ENCODE measurements around the gene CD37.
"Not testable (repeated sequence)": the region's sequence is repeated elsewhere in the genome, so short reads cannot be mapped to it uniquely, and the experiment has no call there.

CD37 gene

DNA sequence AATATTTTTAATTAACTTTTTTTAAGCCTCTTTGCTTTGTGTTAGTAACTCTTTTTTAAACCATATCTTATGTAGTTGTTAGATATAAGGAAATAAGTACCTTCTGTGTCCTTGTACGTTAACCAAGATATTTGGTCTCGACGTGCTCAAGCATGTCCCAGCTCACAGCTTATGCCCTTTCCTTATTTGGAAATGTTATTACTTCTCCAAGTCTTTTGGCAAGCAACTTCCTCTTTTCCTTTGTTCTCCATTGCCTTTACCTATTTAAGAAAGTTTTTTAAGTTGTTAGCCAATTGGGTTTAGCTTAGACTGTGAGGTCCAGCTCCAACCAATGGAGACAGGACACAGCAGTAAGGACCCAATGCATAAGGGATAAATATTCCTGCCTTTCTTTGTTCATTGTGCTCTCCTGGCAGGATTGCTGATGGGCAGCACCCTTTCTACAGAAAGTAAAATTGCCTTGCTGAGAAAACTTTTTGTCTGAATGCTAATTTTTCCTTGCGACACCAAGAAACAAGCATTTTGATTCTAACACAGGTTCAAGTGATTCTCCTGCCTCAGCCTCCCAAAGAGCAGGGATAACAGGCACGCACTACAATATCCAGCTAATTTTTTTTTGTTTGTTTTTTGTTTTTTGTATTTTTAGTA, 33.6 kb downstream of the CD37 start:
- H3K4me3 ChIP-seq (ENCODE audit: low read depth, low read length), result no peak overlapping the region

DNA sequence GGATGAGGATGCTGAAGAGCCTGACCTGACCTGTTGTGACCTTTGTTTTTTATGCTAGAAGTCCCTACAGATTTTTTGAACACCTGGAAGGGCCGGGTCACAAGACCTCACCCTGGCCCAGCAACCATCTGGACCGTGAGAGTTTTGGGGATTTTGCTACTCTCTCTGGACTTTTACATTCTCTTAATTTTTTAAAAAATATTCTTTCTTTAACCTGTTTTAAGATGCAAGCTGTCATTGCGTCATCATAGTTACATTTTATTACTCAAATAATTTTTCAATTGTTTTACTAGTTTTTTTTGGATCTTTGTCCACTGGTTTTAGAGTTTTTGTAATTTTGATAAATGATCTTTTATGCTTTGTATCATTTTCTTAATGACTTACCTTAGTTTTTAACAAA, 36.0 kb downstream of the CD37 start:
- H3K4me3 ChIP-seq (ENCODE audit: low read depth, low read length), result no peak overlapping the region
- DNase-seq (ENCODE audit: low read depth), result no peak
- TF ChIP-seq, protein P1, sequence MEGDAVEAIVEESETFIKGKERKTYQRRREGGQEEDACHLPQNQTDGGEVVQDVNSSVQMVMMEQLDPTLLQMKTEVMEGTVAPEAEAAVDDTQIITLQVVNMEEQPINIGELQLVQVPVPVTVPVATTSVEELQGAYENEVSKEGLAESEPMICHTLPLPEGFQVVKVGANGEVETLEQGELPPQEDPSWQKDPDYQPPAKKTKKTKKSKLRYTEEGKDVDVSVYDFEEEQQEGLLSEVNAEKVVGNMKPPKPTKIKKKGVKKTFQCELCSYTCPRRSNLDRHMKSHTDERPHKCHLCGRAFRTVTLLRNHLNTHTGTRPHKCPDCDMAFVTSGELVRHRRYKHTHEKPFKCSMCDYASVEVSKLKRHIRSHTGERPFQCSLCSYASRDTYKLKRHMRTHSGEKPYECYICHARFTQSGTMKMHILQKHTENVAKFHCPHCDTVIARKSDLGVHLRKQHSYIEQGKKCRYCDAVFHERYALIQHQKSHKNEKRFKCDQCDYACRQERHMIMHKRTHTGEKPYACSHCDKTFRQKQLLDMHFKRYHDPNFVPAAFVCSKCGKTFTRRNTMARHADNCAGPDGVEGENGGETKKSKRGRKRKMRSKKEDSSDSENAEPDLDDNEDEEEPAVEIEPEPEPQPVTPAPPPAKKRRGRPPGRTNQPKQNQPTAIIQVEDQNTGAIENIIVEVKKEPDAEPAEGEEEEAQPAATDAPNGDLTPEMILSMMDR (IDR thresholded peaks at IDR 0.05; ENCODE audit: insufficient read depth, low read depth, low read length, missing control alignments), result no peak

More for the DNA sequence above, 33.6 kb downstream of the CD37 start:
- no peak for DNase-seq (ENCODE audit: low read depth)
- TF ChIP-seq, protein P1 (IDR thresholded peaks at IDR 0.05; ENCODE audit: insufficient read depth, low read depth, low read length, missing control alignments), result no peak

DNA sequence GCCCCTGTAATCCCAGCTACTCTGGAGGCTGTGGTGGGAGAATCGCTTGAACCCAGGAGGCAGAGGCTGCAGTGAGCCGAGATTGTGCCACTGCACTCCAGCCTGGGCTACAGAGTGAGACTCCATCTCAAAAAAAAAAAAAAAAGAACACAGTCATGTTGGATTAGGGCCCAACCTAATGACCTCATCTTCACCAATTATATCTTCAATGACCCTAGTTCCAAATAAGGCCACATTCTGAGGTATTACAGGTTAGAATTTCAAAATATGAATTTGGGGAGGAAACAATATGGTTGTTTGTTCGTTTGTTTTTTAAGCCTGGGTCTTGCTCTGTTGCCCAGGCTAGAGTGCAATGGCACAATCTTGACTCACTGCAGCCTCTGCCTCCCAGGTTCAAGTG, 38.0 kb downstream of the CD37 start:
- H3K4me3 ChIP-seq (ENCODE audit: low read depth, low read length); DNase-seq (ENCODE audit: low read depth): not testable (repeated sequence)

DNA sequence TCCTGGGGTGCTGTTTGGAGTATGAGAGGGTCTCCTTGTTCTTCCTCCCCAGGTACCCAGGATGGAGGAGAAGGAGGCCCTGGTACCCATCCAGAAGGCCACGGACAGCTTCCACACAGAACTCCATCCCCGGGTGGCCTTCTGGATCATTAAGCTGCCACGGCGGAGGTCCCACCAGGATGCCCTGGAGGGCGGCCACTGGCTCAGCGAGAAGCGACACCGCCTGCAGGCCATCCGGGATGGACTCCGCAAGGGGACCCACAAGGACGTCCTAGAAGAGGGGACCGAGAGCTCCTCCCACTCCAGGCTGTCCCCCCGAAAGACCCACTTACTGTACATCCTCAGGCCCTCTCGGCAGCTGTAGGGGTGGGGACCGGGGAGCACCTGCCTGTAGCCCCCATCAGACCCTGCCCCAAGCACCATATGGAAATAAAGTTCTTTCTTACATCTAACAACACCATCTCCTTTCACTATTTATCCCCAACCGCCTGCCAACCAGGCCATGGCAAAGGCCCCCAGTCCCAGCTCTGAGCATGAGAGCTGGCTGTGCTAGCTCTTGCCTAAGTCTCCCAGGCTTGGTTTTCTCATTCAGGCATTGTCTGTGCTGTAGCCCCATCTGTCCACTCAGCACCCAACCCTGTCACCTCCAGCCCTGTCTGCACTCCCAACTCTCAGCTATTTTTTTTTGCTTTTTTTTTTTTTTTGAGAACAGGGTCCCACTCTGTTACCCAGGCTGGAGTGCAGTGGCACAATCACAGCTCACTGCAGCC, 39.6 kb downstream of the CD37 start:
- DNase-seq (ENCODE audit: low read depth), result no peak
- TF ChIP-seq, protein P1 (IDR thresholded peaks at IDR 0.05; ENCODE audit: insufficient read depth, low read depth, low read length, missing control alignments), result no peak
- H3K4me3 ChIP-seq (ENCODE audit: low read depth, low read length), result no peak overlapping the region

DNA sequence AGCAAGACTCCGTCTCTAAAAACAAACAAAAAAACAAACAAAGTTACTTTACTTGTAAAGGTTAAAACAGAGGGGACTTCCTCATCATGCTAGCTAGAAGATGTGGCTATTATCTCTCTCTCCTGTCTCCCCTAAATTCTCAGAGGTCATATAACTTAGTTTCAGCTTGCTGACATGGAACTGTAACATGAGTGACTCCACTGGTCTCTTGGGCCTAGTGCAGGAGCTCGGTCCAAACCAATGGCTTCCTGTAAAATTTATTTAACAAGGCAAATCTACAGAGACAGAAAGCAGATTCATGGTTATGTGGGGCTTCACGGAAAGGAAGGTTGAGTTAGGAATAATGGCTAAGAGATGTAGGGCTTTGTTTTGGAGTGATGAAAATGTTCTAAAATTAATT, 43.3 kb downstream of the CD37 start:
- DNase-seq (ENCODE audit: low read depth), result no peak
- TF ChIP-seq, protein P1 (IDR thresholded peaks at IDR 0.05; ENCODE audit: insufficient read depth, low read depth, low read length, missing control alignments), result no peak
- no peak overlapping the region for H3K4me3 ChIP-seq (ENCODE audit: low read depth, low read length)

DNA sequence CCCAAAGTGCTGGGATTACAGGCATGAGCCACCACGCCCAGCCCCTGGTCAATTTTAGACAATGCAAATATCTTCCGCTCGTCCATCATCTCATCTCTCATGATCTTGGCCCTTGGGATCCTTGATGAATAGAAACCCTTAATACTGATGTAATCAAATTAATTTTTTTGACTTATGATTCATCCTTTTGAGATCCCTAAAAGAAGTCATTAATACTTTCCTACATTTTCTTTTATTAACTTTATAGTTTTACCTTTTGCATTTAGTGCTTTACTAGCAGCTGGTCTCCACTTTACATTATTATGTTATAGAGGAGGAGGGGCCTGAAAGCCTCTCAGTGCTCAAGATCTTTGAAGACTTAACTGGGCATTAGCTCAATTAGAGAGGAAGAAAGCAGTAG, 45.2 kb downstream of the CD37 start:
- TF ChIP-seq, protein P1 (IDR thresholded peaks at IDR 0.05; ENCODE audit: insufficient read depth, low read depth, low read length, missing control alignments), result no peak
- H3K4me3 ChIP-seq (ENCODE audit: low read depth, low read length), result no peak overlapping the region
- DNase-seq (ENCODE audit: low read depth), result no peak

DNA sequence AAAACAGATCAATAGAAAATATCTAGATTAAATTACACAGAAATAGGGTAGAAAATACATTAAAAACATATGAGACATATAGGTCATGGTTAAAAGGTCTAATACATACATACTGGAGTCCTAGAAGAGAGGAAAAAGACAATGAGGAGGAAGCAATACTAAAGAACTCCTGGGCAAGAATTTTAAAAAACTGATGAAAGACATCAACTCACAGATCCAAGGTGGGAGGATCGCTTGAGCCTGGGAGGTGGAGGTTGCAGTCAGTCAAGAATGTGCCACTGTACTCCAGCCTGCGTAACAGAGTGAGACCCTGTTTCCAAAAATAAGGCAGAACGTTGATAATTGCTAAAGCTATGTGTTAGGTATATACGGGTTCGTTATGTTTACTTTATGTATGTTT, 47.4 kb downstream of the CD37 start:
- H3K4me3 ChIP-seq (ENCODE audit: low read depth, low read length), result no peak overlapping the region

More for the DNA sequence above, 47.4 kb downstream of the CD37 start:
- TF ChIP-seq, protein P1 (IDR thresholded peaks at IDR 0.05; ENCODE audit: insufficient read depth, low read depth, low read length, missing control alignments), result no peak
- no peak for DNase-seq (ENCODE audit: low read depth)

Data from GM12865 (cell line).